HG03097 (cell line): ENCODE results near the gene PIK3C2G.

Experiments used
- ATAC-seq: cut with Tn5 transposase; IDR thresholded peaks from one replicate; pipeline ENCODE4 v1.9.1; 2021; ENCODE audit not compliant: unreplicated experiment, low FRiP score

PIK3C2G gene

DNA sequence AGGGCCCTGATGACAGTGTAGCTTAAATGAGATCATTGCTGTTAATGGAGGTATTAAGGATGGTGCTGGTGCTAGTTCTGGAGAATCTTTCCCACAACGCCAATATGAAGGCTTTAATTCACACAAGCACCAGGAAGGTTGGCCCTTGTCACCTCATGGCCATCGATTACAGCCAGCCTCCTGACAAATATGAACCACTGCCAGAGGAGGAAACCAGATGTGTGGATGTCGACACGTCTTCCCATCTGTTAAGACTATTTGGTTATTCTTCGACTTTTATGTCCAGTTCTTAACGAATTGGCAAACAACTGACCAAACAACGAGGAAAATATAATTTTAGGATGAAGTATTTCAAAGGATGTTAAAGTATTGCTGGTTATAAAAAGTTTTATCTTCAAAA is 79.5 kb downstream of the PIK3C2G start:
- no peak for ATAC-seq

DNA sequence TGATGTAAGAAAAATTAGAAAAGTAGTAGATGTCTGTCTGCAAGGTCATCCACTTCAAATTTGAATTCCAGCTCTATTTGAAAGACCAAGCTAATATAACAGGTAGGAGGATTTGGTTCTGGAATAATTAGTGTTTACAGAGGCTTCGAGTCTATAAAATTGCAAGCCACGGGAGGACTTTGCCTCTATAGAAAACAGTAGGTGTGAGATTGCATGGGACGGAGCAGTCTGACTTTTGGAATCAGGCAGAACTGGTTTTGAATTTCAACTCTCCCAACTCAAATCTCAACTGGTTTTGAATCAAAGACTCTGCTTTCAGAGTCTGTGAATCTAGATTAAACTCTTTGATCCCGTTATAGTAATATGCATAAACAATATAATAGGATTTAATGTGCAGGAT is 82.4 kb downstream of the PIK3C2G start:
- ATAC-seq, result no peak

DNA sequence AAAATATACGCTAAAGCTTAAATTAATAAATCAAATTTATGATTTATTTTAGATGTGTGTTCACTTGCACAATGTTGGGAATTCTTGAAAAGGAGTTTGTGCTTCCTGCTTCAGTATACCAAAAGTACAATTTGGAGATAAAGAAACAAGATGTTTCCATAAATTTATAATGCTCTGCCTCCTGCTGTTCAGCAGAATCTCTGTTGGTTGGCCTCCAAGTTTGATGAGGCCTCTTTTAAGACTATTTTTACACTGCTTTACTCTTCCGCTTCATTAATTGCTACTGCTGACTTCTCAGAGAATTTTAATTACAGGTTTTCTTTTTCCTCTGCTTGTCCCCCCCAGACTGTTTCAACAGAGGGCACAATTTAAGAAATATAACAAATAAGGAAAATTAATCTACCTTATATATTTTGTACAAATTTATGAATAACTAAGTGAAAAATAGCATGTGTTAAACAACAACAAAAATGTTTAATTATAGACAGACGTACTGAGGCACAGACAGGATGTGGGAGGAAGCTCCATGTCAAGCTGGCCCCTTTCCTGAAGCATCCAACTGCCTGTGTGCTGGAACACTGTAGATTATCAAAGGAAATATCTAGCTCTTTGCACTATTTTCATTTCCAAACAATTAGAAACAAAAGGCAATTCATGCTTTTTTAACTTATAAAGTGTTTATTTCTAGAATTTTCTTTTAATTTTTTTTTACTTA is 83.9 kb downstream of the PIK3C2G start:
- no peak for ATAC-seq

DNA sequence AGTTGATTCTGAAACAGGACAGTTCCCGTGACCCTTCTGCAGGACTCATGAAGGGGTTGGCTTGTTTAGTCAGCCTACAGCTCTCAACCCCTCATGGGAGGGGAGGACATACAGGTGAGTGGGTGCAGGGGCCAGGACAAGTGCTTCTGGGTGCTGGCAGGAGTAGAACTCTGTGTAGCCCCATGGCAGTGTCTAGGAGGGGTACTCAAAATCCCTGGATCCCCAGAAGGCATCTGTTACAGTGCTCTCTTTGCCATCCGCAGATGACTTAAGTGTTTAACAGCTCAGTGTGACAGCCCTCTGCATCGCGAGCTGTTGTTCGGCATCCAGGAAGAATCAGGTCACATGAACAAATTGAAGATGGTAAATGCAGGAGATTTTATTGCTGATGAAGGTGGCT is 91.0 kb downstream of the PIK3C2G start:
- no peak for ATAC-seq

DNA sequence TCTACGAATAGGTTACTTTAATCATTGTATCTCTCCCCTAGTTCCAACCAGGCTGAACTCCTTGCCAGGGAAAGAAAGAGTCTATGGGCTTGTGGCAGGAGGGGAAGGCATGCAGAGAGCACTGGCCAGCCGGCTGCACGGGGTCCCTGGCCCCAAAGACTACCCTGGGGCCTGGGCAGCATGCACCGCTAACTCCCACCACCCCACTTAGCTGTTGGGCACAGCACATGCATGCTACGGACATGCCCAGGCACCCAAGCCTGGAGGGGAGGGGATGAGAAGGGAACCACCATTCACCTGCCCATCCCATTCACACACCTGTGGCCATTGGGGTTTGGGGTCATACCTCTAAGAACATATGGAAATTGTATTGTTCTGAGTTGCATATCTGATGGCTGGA is 94.1 kb downstream of the PIK3C2G start:
- no peak for ATAC-seq

DNA sequence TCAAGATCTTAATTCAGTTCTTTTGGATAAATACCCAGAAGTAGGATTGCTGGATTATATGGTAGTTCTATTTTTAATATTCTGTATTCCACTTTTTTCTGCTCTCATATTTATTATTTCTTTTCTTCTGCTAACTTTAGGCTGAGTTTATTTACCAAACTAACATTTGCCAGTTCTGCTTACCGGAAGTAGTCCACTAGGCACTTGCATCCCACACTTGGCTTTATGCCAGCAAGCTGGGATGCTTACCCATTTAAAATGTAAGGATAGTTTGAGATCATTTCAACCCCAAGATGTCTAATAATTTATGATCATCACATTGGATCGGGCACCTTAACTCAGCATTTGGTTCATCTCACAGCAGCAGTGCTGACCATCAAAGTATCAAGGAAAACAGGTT is 96.8 kb downstream of the PIK3C2G start:
- ATAC-seq, result no peak

DNA sequence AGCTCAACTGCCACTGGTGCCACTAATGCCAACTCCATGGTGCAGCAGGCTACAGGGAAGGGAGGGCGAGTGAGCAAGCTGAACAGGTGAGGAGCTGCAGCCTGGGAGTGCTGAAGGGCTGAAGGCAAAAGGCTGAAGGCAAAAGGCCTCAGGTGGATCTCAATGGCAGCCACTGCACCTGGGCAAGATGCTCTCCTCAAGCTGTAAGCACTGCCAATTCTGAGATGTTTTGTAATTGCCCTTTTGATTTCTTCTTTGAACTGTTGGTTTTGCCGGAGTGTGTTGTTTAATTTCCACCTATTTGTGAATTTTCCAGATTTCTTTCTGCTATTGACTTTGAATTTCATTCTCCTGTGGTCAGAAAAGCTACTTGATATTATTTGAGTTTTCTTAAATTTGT is 97.6 kb downstream of the PIK3C2G start:
- no peak for ATAC-seq

DNA sequence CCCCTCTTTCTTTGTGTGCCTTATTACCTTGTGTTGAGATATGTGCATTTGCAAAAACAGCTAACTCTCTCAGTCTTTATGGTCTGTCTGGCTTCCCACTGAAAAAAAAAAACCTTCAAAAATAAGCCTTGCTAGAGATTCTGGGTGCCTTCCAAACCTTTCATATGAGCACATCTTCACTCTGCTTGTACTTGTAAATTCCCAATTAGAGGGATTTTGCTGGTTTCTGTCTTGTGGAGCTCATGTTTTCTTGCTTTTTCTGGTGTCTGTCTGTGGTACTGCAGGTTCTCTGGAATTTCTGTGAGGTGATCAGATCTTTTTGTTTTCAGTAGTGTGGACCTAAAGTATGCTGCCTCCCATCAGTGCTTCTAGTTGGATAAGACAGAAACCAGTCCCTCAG is 100.1 kb downstream of the PIK3C2G start:
- no peak for ATAC-seq

DNA sequence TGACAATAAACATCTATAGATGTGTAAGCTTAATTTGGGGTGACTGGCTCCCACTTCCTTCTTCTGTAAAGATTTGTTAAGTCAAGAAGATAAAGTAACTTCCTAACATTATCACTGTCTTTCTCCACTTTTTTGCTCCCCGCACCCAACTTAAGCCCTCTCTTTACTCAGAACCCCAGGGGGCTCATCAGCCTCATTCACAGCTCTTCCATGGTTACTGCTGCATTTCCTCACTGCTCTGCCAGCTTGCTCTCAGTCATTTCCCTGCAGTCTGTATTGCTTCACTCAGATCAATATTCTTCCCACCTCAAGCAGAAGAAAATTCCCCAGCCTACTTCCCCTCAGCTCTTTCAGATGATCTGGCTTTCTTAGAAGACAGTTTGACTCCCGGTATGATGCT is 102.0 kb downstream of the PIK3C2G start:
- ATAC-seq, result no peak

DNA sequence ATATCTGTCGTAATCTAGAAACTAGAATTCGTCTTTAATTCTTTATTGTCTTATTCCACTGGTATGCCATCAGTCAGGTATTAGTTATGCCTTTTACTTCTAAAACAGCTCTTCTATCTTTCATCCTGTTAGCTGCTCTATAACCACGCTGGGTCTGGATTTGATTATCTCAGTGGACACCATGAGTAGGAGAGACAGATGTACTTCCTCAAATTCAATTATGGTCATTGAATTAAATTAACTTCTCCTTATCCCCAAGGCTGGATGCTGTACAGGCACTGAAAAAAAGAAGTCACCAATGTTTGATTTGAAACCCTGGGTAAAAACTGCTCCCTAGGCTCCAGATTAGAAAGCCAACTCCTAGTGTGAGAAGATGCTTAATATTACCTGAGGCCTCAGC is 107.3 kb downstream of the PIK3C2G start:
- no peak for ATAC-seq

DNA sequence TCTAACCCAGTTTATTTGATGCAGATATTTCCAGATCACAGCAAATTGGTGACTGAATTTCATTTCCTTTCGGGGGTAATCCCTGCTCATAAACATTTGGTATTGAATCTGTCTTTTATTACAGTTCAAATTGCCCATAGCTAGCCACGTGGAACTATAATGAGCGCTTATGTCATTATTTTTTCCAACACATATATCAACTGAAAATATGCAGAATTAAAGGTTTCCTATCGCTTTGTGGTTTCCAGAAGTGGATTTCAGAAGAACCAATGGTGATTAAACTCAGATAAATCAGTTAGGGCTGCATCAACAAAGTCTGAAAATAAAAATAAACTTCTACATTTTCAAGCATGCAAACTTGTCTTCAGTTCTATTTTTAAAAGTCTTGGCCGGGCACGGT is 111.9 kb downstream of the PIK3C2G start:
- ATAC-seq, result no peak

DNA sequence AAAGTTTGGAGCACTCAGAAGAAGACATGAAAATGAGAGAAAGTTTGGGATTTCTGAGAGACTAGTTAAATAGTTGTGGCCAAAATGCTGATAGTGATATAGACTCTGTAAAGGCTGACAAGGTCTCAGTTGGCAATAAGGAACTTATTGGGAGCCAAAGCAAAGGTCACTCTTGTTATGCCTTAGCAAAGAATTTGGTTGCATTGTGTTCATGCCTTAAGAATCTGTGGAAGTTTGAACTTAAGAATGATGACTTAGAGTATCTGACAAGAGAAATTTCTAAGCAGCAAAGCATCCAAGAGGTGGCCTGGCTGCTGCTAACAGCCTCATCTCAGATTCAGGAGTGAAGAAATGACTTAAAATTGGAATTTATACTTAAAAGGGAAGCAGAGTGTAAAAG is 113.8 kb downstream of the PIK3C2G start:
- ATAC-seq, result no peak

DNA sequence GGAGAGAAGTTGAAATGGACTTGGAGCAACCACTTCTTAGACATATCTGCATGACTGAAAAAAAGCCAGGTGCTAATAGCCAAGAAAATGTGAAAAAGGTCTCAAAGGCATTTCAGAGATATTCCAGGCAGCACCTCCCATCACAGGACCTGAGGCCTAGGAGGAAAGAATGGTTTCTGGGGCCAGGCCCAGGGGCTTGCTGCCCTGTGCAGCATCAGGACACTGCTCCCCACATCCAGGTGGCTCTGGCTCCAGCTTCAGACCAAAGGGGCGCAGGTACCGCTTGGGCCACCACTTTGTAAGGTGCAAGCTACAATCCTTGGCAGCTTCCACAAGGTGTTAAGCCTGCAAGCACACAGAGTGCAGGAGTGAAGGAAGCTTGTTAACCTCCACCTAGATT is 114.3 kb downstream of the PIK3C2G start:
- no peak for ATAC-seq

DNA sequence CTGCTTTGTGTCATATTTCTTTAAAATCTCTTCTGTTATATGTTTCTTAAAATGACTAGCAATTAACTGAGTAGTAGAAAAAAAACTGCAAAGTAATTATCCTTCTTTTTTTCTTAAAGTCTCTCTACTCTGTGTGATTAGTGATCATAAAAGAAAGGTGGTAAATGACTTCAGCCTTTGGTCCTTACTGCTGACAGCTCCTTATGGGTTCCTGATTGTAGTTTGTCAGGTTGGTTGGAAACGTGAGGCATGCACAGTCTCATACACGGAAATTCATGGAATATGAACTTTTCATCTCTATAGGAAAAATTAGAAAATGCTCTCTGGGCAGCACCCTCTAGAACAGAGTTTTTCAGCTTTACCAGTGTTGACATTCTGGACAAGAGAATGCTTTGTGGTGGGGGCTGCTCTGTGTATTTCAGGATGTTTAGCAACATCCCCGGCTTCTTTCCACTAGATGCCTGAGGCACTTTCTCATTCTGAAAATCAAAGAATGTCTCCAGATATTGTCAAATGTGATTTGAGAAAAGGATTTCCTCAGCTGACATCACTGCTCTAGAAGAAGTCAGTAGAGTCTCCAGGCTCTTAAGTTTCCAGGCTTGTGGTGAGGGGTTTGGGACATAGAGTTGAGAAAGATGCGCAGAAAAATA is 121.0 kb downstream of the PIK3C2G start:
- no peak for ATAC-seq

DNA sequence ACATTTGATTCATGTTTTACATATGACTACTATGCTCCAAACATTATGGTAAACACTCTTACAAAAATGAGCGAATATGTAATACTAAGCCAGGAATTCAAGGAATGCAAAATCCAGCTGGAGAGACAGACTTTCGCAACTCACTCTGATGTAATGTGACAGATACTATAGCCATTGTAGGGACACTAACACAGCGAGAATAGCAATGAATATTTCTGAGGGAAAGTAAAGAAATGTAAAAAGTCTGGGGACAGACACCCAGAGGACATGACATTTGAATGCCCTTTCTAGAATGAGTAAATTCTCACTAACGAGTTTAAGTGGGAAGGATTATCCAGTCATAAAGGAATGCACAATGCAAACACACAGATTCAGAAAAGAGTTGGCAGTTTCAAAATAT is 121.9 kb downstream of the PIK3C2G start:
- ATAC-seq, result no peak

DNA sequence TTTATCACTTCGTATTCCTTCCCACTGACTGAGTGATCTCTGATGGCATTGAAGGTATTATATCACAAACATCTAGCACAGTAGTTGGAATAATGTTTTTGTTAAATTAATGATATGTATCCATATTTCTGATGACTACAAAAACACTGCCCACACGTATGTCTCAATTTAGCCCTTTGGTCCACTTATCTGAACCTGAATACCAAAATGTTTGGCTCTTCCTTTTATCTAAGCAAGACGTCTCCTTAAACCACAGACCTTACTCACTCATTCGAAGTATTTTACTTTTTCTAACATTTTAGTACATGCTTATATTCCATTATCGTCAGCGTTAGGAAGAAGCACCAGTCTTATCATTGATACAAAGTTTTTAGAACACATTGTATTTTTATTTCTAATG is 126.4 kb downstream of the PIK3C2G start:
- no peak for ATAC-seq

DNA sequence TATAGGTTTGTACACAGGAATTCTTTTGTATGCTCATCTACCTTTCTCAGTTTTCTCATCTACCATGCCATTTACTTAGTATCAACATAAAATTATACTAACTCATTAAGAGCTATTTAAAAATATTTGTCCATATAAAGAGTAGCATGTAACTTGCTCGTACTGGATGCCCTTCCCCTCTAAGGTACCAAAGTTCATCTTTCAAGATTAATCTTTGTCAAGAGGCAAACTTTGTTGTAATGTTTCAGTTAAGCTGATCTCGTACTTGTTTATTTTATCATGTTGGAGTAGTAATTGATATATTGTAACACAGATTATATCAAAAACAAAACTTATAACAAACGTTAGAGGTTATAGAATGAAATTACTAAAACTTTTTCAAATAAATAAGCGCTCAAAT is 128.5 kb downstream of the PIK3C2G start:
- ATAC-seq, result no peak

DNA sequence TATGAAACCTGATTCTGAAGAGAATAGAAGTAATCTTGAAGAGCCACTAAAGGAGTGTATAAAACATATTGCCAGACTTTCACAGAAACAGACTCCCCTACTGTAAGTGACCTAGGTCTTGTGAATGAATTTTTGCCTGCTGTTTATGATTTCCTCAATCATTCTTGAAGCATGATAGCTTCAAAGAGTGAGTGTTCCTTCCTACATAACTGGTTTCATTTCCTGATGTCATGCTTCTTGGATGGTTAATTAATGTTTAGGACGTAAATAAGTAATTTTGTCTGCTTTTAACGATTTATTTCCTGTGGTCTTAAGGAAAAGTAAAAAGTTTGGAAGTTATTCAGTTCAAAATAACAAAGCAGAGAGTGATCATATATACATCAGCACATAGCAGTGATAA is 129.8 kb downstream of the PIK3C2G start:
- ATAC-seq, result no peak

DNA sequence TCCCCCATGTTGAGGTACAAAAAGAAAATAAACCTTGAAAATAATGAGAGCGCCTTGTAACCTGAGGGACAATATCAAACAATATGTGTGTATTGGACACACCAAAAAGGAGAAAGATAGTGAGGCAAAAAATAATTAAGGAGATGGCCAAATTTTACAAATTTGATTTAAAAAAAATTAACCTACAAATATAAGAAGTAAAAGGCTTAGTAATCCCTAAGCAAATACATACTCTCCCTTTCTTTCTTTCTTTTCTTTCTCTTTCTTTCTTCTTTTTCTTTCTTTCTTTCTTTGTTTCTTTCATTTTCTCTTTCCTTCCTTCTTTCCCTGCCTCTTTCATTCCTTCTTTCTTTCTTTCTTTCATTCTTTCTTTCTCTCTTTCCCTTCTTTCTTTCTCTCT is 133.4 kb downstream of the PIK3C2G start:
- ATAC-seq, result no peak

DNA sequence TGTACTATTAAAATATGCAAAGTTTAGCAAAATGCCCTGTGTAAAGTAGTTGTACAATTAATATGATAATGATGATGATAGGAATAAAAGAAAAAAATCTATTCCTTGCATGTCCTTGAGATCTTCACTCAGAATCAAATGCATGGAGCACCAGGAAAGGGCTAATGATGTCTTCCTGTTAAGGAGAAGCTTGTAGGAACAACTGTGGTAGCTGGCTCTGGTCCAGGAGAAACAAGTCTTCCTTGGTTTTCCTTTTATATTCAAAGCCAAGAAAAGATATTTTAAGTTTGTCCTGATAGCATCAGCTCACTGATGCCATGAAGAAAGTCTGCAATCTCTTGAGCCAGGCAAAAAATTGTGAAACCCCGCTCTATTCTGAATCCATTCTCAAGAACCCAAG is 138.9 kb downstream of the PIK3C2G start:
- no peak for ATAC-seq

DNA sequence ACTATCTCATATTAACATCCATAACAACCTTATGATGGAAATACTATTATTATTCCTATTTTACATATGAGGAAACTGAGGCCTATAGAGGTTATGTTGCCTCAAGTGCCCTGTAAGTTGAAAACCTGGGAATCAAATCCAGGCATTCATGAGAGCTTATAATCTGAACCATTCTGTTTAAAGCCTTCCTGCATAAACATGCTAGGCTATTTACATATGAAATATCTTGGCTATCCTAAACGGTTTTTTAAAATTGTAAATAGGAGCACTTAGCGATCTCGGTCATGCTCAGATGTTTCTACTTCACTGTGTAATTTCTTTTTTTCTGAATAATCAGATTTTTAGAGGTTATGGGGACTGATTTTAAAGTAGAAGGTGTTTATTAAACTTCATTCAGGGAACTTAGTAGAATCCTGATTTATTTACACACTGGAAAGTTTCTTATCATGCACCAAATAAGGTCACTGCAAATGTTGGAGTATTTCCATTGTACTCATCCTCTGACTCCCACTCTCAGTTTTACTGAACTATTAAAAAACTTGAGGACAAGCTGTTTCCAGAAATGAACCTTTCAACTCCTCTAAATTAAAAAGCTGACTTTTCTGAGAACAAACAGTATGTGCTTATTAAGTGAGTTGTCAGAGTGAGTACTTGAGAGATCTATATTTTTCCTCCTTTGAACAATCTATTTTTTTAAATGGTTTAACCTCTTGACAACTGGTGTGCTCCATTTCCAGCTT is 141.7 kb downstream of the PIK3C2G start:
- ATAC-seq, result no peak

DNA sequence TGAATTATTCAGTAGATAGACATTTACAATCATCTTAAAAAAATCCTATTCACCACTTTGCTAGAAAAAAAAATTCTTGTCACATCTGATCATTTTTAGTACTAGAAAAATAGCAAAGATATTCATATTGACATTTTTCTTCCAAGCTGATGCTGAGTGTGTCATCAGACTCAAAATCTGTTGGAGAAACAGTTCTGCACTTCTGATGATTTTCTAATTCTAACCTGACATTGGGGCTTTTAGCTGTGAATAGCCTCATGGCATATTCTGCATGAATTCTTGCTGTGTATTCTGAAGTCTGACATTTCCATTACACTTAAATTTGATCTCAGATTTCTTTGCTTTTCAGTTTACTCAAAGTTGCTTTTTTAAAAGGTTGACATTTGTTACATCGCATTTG is 150.1 kb downstream of the PIK3C2G start:
- no peak for ATAC-seq
